OCI-LY3 (cell line): ENCODE results near the gene PRR13.

Source experiments
- EZH2phosphoT487 ChIP-seq: fragments of 200-600 bp; shearing (Covaris generic); IDR thresholded peaks from 2 replicates; pipeline ENCODE4 v1.6.1; 2018; ENCODE audit warnings: antibody characterized with exemption, mixed run types, low read depth
- TF ChIP-seq, protein P1 (sequence below): fragments of 200-600, 300-600 bp; sonication (generic); IDR thresholded peaks from 2 replicates; pipeline ENCODE4 v1.5.1; 2014; ENCODE audit warnings: antibody characterized with exemption, low read length, low read depth

DNA sequence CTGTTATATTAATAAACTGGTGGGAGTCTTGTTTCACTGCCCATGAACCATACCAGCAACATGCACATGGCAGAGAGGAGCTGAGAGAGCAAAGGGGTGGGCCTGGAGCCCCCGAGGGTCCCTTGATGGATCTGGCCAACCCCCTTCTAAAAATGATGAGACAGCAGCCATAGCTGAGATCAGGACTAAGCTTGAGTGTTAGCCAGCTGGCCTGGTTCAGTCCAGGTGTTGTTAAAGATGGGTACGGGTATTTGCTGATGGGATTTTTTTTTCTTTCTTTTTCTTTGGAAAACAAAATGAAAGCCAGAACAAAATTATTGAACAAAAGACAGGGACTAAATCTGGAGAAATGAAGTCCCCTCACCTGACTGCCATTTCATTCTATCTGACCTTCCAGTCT lies 26.3 kb downstream of the PRR13 start:
- no peak for TF ChIP-seq EZH2phosphoT487
- TF ChIP-seq, protein P1, sequence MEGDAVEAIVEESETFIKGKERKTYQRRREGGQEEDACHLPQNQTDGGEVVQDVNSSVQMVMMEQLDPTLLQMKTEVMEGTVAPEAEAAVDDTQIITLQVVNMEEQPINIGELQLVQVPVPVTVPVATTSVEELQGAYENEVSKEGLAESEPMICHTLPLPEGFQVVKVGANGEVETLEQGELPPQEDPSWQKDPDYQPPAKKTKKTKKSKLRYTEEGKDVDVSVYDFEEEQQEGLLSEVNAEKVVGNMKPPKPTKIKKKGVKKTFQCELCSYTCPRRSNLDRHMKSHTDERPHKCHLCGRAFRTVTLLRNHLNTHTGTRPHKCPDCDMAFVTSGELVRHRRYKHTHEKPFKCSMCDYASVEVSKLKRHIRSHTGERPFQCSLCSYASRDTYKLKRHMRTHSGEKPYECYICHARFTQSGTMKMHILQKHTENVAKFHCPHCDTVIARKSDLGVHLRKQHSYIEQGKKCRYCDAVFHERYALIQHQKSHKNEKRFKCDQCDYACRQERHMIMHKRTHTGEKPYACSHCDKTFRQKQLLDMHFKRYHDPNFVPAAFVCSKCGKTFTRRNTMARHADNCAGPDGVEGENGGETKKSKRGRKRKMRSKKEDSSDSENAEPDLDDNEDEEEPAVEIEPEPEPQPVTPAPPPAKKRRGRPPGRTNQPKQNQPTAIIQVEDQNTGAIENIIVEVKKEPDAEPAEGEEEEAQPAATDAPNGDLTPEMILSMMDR, result no peak
